Keratinocyte (primary cell): ENCODE results near the gene BCL7A.

Experiments
- EZH2 ChIP-seq: IDR thresholded peaks from one replicate; pipeline ENCODE4 v1.6.1; 2012; ENCODE audit warnings: inconsistent platforms, mild to moderate bottlenecking, low read length, moderate library complexity
- TF ChIP-seq, protein P1 (sequence below), 3 experiments: IDR thresholded peaks in 1 of 3; conservative IDR thresholded peaks in 1 of 3; optimal IDR thresholded peaks in 1 of 3; 2 replicates in 2 of 3; 3 replicates in 1 of 3; pipeline versions ENCODE3 to v1.5.1; 2011; ENCODE audit warnings: low read length in 3 of 3, mild to moderate bottlenecking in 3 of 3, moderate library complexity in 2 of 3, control low read depth in 1 of 3, inconsistent platforms in 1 of 3; ENCODE audit not compliant: insufficient read depth in 2 of 3; ENCODE audit errors: extremely low read depth in 1 of 3

DNA sequence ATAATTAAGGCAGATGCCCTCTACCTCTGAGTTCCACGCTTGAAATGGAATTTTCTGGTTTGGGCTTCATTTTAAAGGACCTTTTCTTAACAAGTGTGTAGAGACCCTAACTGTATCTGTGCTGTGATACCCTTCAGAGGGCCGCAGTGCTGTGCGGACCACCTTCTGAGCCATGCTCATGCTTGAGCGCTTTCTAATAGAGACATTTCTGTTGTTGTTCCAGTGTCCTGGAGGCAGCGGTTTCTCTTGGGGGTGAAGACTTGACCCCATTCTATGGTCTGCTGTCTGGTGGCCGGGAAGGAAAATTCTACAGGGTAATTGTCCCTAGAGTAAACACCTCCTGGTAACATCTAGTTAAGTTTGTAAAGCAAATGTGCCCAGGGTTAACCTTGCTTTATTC is 46.7 kb upstream of the BCL7A start:
- TF ChIP-seq, protein P1, sequence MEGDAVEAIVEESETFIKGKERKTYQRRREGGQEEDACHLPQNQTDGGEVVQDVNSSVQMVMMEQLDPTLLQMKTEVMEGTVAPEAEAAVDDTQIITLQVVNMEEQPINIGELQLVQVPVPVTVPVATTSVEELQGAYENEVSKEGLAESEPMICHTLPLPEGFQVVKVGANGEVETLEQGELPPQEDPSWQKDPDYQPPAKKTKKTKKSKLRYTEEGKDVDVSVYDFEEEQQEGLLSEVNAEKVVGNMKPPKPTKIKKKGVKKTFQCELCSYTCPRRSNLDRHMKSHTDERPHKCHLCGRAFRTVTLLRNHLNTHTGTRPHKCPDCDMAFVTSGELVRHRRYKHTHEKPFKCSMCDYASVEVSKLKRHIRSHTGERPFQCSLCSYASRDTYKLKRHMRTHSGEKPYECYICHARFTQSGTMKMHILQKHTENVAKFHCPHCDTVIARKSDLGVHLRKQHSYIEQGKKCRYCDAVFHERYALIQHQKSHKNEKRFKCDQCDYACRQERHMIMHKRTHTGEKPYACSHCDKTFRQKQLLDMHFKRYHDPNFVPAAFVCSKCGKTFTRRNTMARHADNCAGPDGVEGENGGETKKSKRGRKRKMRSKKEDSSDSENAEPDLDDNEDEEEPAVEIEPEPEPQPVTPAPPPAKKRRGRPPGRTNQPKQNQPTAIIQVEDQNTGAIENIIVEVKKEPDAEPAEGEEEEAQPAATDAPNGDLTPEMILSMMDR (optimal IDR thresholded peaks at IDR 0.05 in 1 of 3, IDR thresholded peaks at IDR 0.05 in 1 of 3, conservative IDR thresholded peaks at IDR 0.05 in 1 of 3; ENCODE audit: extremely low read depth in 1 of 3, insufficient read depth in 2 of 3, low read length in 3 of 3) = no peak
- TF ChIP-seq EZH2 = no peak
